Uterus (tissue), 2 donors: ENCODE data around the gene PCSK7.

Experiments used
- POLR2A ChIP-seq, 2 donors: fragments of 450-650 bp; IDR thresholded peaks; one replicate each; pipeline ENCODE4 v1.6.1; 2016; ENCODE audit warnings: antibody characterized with exemption in 2 of 2, mild to moderate bottlenecking in 1 of 2, moderate library complexity in 1 of 2
- TF ChIP-seq, protein P1 (sequence below), 4 experiments: fragments of 200-600 bp in 2 of 4; fragments of 450-650 bp in 2 of 4; sonication (generic) in 2 of 4; IDR thresholded peaks; one replicate each; pipeline ENCODE4 v1.5.1; 2016 to 2019; ENCODE audit warnings: antibody characterized with exemption in 4 of 4, mild to moderate bottlenecking in 2 of 4, moderate library complexity in 1 of 4

- TF ChIP-seq, protein P1, sequence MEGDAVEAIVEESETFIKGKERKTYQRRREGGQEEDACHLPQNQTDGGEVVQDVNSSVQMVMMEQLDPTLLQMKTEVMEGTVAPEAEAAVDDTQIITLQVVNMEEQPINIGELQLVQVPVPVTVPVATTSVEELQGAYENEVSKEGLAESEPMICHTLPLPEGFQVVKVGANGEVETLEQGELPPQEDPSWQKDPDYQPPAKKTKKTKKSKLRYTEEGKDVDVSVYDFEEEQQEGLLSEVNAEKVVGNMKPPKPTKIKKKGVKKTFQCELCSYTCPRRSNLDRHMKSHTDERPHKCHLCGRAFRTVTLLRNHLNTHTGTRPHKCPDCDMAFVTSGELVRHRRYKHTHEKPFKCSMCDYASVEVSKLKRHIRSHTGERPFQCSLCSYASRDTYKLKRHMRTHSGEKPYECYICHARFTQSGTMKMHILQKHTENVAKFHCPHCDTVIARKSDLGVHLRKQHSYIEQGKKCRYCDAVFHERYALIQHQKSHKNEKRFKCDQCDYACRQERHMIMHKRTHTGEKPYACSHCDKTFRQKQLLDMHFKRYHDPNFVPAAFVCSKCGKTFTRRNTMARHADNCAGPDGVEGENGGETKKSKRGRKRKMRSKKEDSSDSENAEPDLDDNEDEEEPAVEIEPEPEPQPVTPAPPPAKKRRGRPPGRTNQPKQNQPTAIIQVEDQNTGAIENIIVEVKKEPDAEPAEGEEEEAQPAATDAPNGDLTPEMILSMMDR (IDR thresholded peaks at IDR 0.05), result no peak
- no peak for TF ChIP-seq POLR2A (IDR thresholded peaks at IDR 0.05)
Observed at GRCh38 chr11:117187428-117187798, 44.5 kb downstream of the PCSK7 start.
